Fibroblast of peridontal ligament (primary cell): ENCODE measurements around the gene PPP4R1.

ENCODE experiments used
- DNase-seq: peaks from one replicate; pipeline ENCODE4 v3.0.0-alpha.2; 2010; ENCODE audit errors: extremely low read depth

PPP4R1 gene

GRCh38 chr18:9614401-9615279 lies at the start of gene PPP4R1:
TSS of gene PPP4R1 (minus strand) at chr18:9614559. CDS start at chr18:9614484, 75 bp downstream.
- DNase-seq = peak; percentile 55

- DNase-seq = no peak
Observed at GRCh38 chr18:9663377-9663776, 49.0 kb upstream of the PPP4R1 start.

GRCh38 chr18:9661564-9661963 lies 47.2 kb upstream of the PPP4R1 start:
- DNase-seq = peak; percentile 46

- peak; percentile 10 for DNase-seq
Observed at GRCh38 chr18:9659499-9660375, 45.4 kb upstream of the PPP4R1 start.

GRCh38 chr18:9658087-9658641 lies 43.8 kb upstream of the PPP4R1 start:
- no peak for DNase-seq

- no peak for DNase-seq
Observed at GRCh38 chr18:9655232-9655767, 40.9 kb upstream of the PPP4R1 start.

GRCh38 chr18:9653390-9653789 lies 39.0 kb upstream of the PPP4R1 start:
- DNase-seq = peak; percentile 35

GRCh38 chr18:9649164-9649540 lies 34.8 kb upstream of the PPP4R1 start:
- peak; percentile 80 for DNase-seq

GRCh38 chr18:9648431-9649163 lies 34.2 kb upstream of the PPP4R1 start:
- DNase-seq = no peak

- peak; percentile 27 for DNase-seq
Observed at GRCh38 chr18:9647496-9648323, 33.4 kb upstream of the PPP4R1 start.

- peak; percentile 99 for DNase-seq
Observed at GRCh38 chr18:9643549-9643948, 29.2 kb upstream of the PPP4R1 start.

GRCh38 chr18:9642799-9643462 lies 28.6 kb upstream of the PPP4R1 start:
- no peak for DNase-seq

GRCh38 chr18:9641081-9641480 lies 26.7 kb upstream of the PPP4R1 start:
- DNase-seq = peak; percentile 6

- DNase-seq = no peak
Observed at GRCh38 chr18:9638886-9639285, 24.5 kb upstream of the PPP4R1 start.

GRCh38 chr18:9637036-9637767 lies 22.8 kb upstream of the PPP4R1 start:
- DNase-seq = no peak

- no peak for DNase-seq
Observed at GRCh38 chr18:9634856-9635255, 20.5 kb upstream of the PPP4R1 start.

GRCh38 chr18:9631814-9632496 lies 17.6 kb upstream of the PPP4R1 start:
- peak; percentile 91 for DNase-seq

- no peak for DNase-seq
Observed at GRCh38 chr18:9630444-9630843, 16.1 kb upstream of the PPP4R1 start.

- peak; percentile 90 for DNase-seq
Observed at GRCh38 chr18:9629709-9630108, 15.3 kb upstream of the PPP4R1 start.
